ENCODE measurements around the gene ZKSCAN1. TPM values are rescaled to one million over a fixed set of nuclear protein-coding genes. Genes with fewer than 3 reads are reported as not detected.

Gene ZKSCAN1
- polyA plus RNA-seq, 3 donors, result 10.4 to 24.3 (median 10.7) TPM

GRCh38 chr7:100075418-100075817 lies 60.0 kb downstream of the ZKSCAN1 start:
- no peak for TF ChIP-seq CTCF (IDR thresholded peaks at IDR 0.05)
- Mint-ChIP-seq H3K27ac (peak overlapping the region in 3 of 7 donors; percentile 18 to 86 (median 44)), H3K27me3 (ENCODE audit: low read depth in 3 of 3) (peaks cover 0 to 6% (median 0%) of the 10 kb centered on the region in 3 donors), H3K9me3 (peaks cover 26 to 42% (median 35%) of the 10 kb centered on the region in 7 donors), H3K36me3 (peaks cover 74 to 89% of the 10 kb centered on the region in 2 donors), H3K4me1 (peaks cover 8% of the 10 kb centered on the region), H3K4me3 (no peak overlapping the region)
- H2AFZ ChIP-seq (ENCODE audit: insufficient read depth, low read depth, low read length, poor library complexity, severe bottlenecking), result no peak overlapping the region
- H3K27me3 ChIP-seq (ENCODE audit: control insufficient read depth in 2 of 2, insufficient read depth in 2 of 2, low read length in 2 of 2), result no peaks in the 10 kb centered on the region
- H3K4me3 ChIP-seq (replicated peaks in 1 of 3; ENCODE audit: low read depth in 2 of 3, low read length in 3 of 3), result no peak overlapping the region
- no peak overlapping the region for H3K4me2 ChIP-seq (replicated peaks; ENCODE audit: extremely low read depth, low read length, poor library complexity, severe bottlenecking)
- peaks cover 73 to 91% of the 10 kb centered on the region in 2 donors for H3K36me3 ChIP-seq (replicated peaks in 1 of 2; ENCODE audit: control insufficient read depth in 1 of 2, insufficient read depth in 2 of 2, low read length in 2 of 2)
- peaks cover 3 to 6% of the 10 kb centered on the region in 2 donors for H3K4me1 ChIP-seq (ENCODE audit: control insufficient read depth in 1 of 2, insufficient read depth in 2 of 2, low read length in 2 of 2)
- DNase-seq, result no peak
- peaks cover 21% of the 10 kb centered on the region for H4K20me1 ChIP-seq (ENCODE audit: insufficient read depth, low read length)
- WGBS (ENCODE audit: insufficient coverage), result 93% methylated on average over 3 of the region's 6 CpGs
- no peak overlapping the region for H3K27ac ChIP-seq (ENCODE audit: low read depth in 1 of 2, low read length in 2 of 2)
- H3K79me2 ChIP-seq (ENCODE audit: insufficient read depth, low read length), result peaks cover 35% of the 10 kb centered on the region
- H3K9ac ChIP-seq (ENCODE audit: insufficient read depth, low read length, poor library complexity, severe bottlenecking), result no peak overlapping the region
- intact Hi-C loops (cut with micrococcal nuclease), result no loop called here
- H3K9me3 ChIP-seq (replicated peaks in 1 of 2; ENCODE audit: control insufficient read depth in 1 of 2, insufficient read depth in 1 of 2, low read length in 2 of 2), result peaks cover 32 to 35% of the 10 kb centered on the region in 2 donors

DNA sequence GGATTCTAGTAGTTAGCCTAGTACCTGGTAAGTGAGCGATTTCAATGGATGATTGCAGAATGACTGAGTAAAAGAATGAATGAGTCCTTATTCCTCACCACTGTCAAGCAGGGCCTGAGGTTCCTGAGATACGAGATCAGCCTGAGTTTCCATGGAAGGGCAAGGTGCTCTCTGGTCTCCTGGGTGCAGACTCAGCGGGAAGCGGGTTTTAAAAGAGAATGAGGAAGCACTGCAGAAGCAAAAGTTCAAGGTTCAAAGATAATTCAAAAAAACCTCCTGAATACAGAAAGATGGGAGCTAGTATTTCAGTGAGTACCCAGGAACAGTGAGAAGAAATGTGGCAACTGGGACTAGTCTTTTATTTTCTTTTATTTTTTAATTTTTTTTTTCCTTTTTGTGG lies 61.8 kb downstream of the ZKSCAN1 start:
- H3K4me2 ChIP-seq (replicated peaks; ENCODE audit: extremely low read depth, low read length, poor library complexity, severe bottlenecking), result no peak overlapping the region
- H3K9me3 ChIP-seq (replicated peaks in 1 of 2; ENCODE audit: control insufficient read depth in 1 of 2, insufficient read depth in 1 of 2, low read length in 2 of 2), result peaks cover 14 to 17% of the 10 kb centered on the region in 2 donors
- H3K36me3 ChIP-seq (replicated peaks in 1 of 2; ENCODE audit: control insufficient read depth in 1 of 2, insufficient read depth in 2 of 2, low read length in 2 of 2), result peaks cover 55 to 74% of the 10 kb centered on the region in 2 donors
- H4K20me1 ChIP-seq (ENCODE audit: insufficient read depth, low read length), result peaks cover 21% of the 10 kb centered on the region
- peaks cover 46% of the 10 kb centered on the region for H3K79me2 ChIP-seq (ENCODE audit: insufficient read depth, low read length)
- DNase-seq, result no peak
- Mint-ChIP-seq H3K36me3 (peaks cover 56 to 72% of the 10 kb centered on the region in 2 donors), H3K27ac (no peak overlapping the region), H3K4me1 (peaks cover 17% of the 10 kb centered on the region), H3K9me3 (peaks cover 8 to 24% (median 17%) of the 10 kb centered on the region in 7 donors), H3K27me3 (ENCODE audit: low read depth in 3 of 3) (no peaks in the 10 kb centered on the region), H3K4me3 (no peak overlapping the region)
- peaks cover 16 to 17% of the 10 kb centered on the region in 2 donors for H3K4me1 ChIP-seq (ENCODE audit: control insufficient read depth in 1 of 2, insufficient read depth in 2 of 2, low read length in 2 of 2)
- WGBS (ENCODE audit: insufficient coverage), result 100% methylated on average over 4 of the region's 4 CpGs
- H3K9ac ChIP-seq (ENCODE audit: insufficient read depth, low read length, poor library complexity, severe bottlenecking), result no peak overlapping the region
- intact Hi-C loops (cut with micrococcal nuclease), result no loop called here
- TF ChIP-seq CTCF (IDR thresholded peaks at IDR 0.05), result no peak
- H2AFZ ChIP-seq (ENCODE audit: insufficient read depth, low read depth, low read length, poor library complexity, severe bottlenecking), result no peak overlapping the region
- no peak overlapping the region for H3K27ac ChIP-seq (ENCODE audit: low read depth in 1 of 2, low read length in 2 of 2)
- no peaks in the 10 kb centered on the region for H3K27me3 ChIP-seq (ENCODE audit: control insufficient read depth in 2 of 2, insufficient read depth in 2 of 2, low read length in 2 of 2)
- no peak overlapping the region for H3K4me3 ChIP-seq (replicated peaks in 1 of 3; ENCODE audit: low read depth in 2 of 3, low read length in 3 of 3)
